Mesenchymal stem cell (in vitro differentiated cells and primary cell): ENCODE measurements around the gene DPEP1.
"Not testable (repeated sequence)": the region's sequence is repeated elsewhere in the genome, so short reads cannot be mapped to it uniquely, and the experiment has no call there.

ENCODE experiments used
- DNase-seq: peaks from one replicate; pipeline ENCODE4 v3.0.0-alpha.2; 2013
- H2AFZ ChIP-seq: one replicate; pipeline ENCODE4 v1.6.1; 2013; ENCODE audit warnings: low read depth, mild to moderate bottlenecking, control low read depth, inconsistent platforms, low read length, moderate library complexity
- H2AK5ac ChIP-seq: 2 replicates; pipeline ENCODE4 v1.6.1; 2013; ENCODE audit warnings: low read length, moderate library complexity, mild to moderate bottlenecking, inconsistent platforms; ENCODE audit not compliant: severe bottlenecking
- H2BK120ac ChIP-seq: one replicate; pipeline ENCODE4 v1.6.1; 2013; ENCODE audit warnings: low read depth, mild to moderate bottlenecking, inconsistent platforms, low read length, moderate library complexity
- H2BK12ac ChIP-seq, 2 experiments: one replicate each; pipeline ENCODE4 v1.6.1; 2013; ENCODE audit warnings: inconsistent platforms in 2 of 2, low read length in 2 of 2, mild to moderate bottlenecking in 2 of 2, moderate library complexity in 2 of 2, control low read depth in 1 of 2
- H2BK15ac ChIP-seq: one replicate; pipeline ENCODE4 v1.6.1; 2013; ENCODE audit warnings: mild to moderate bottlenecking, low read depth, inconsistent platforms; ENCODE audit not compliant: poor library complexity, severe bottlenecking
- H2BK5ac ChIP-seq: 2 replicates; pipeline ENCODE4 v1.6.1; 2013; ENCODE audit warnings: low read depth, mild to moderate bottlenecking, low read length, control low read depth, inconsistent platforms; ENCODE audit not compliant: poor library complexity, severe bottlenecking
- H3K14ac ChIP-seq, 2 experiments: one replicate each; pipeline ENCODE4 v1.6.1; 2013; ENCODE audit warnings: inconsistent platforms in 2 of 2, low read length in 2 of 2, control low read depth in 1 of 2, mild to moderate bottlenecking in 1 of 2, moderate library complexity in 1 of 2
- H3K18ac ChIP-seq, 2 experiments: one replicate each; pipeline ENCODE4 v1.6.1; 2013; ENCODE audit warnings: inconsistent platforms in 2 of 2, low read length in 2 of 2, control low read depth in 1 of 2, low read depth in 1 of 2, mild to moderate bottlenecking in 1 of 2
- H3K23ac ChIP-seq, 2 experiments: one replicate each; pipeline ENCODE4 v1.6.1; 2013; ENCODE audit warnings: inconsistent platforms in 2 of 2, low read length in 2 of 2, mild to moderate bottlenecking in 2 of 2, moderate library complexity in 2 of 2, control low read depth in 1 of 2
- H3K27ac ChIP-seq: 2 replicates; pipeline ENCODE4 v1.5.1; 2013; ENCODE audit warnings: mild to moderate bottlenecking, moderate library complexity, low read length, control low read depth, inconsistent platforms; ENCODE audit not compliant: poor library complexity, severe bottlenecking
- H3K27me3 ChIP-seq, 2 experiments: 2 replicates each; pipeline versions ENCODE4 v1.6.1 to v1.7.0; 2013; ENCODE audit warnings: low read length in 2 of 2, mild to moderate bottlenecking in 2 of 2, moderate library complexity in 2 of 2, control low read depth in 1 of 2, inconsistent platforms in 1 of 2; ENCODE audit not compliant: control insufficient read depth in 1 of 2, insufficient read depth in 1 of 2
- H3K36me3 ChIP-seq, 2 experiments: 2 replicates each; pipeline versions ENCODE4 v1.6.1 to v1.7.0; 2013; ENCODE audit warnings: low read length in 2 of 2, control low read depth in 1 of 2, inconsistent platforms in 1 of 2, low read depth in 1 of 2, mild to moderate bottlenecking in 1 of 2; ENCODE audit not compliant: insufficient read depth in 2 of 2, control insufficient read depth in 1 of 2
- H3K4ac ChIP-seq, 2 experiments: one replicate each; pipeline ENCODE4 v1.6.1; 2013; ENCODE audit warnings: inconsistent platforms in 2 of 2, low read length in 2 of 2, mild to moderate bottlenecking in 2 of 2, moderate library complexity in 2 of 2, control low read depth in 1 of 2, low read depth in 1 of 2
- H3K4me1 ChIP-seq: 2 replicates; pipeline ENCODE4 v1.6.1; 2013; ENCODE audit warnings: low read depth, low read length, control low read depth; ENCODE audit not compliant: control insufficient read depth, insufficient read depth
- H3K4me2 ChIP-seq: 2 replicates; pipeline ENCODE4 v1.6.1; 2013; ENCODE audit warnings: low read length, mild to moderate bottlenecking, inconsistent platforms; ENCODE audit not compliant: poor library complexity, severe bottlenecking
- H3K4me3 ChIP-seq, 2 experiments: 2 replicates each; pipeline versions ENCODE4 v1.5.1 to v1.7.0; 2013; ENCODE audit warnings: low read length in 2 of 2, mild to moderate bottlenecking in 2 of 2, control low read depth in 1 of 2, low read depth in 1 of 2; ENCODE audit not compliant: insufficient read depth in 1 of 2
- H3K79me1 ChIP-seq: replicated peaks from 2 replicates; pipeline ENCODE4 v1.6.1; 2013; ENCODE audit warnings: mild to moderate bottlenecking, control low read depth, low read length, inconsistent platforms; ENCODE audit not compliant: poor library complexity, severe bottlenecking
- H3K9ac ChIP-seq: 2 replicates; pipeline ENCODE4 v1.7.0; 2013; ENCODE audit warnings: mild to moderate bottlenecking, low read length, moderate library complexity
- H3K9me3 ChIP-seq: 2 replicates; pipeline ENCODE4 v1.7.0; 2013; ENCODE audit warnings: mild to moderate bottlenecking, low read length; ENCODE audit not compliant: control insufficient read depth
- H4K8ac ChIP-seq: one replicate; pipeline ENCODE4 v1.6.1; 2013; ENCODE audit warnings: inconsistent platforms, mild to moderate bottlenecking, low read length, moderate library complexity
- H4K91ac ChIP-seq: one replicate; pipeline ENCODE4 v1.6.1; 2013; ENCODE audit warnings: mild to moderate bottlenecking, low read length, inconsistent platforms
- WGBS: methylation state at CpG from one replicate; pipeline ENCODE4 v1.1.7; 2013; ENCODE audit warnings: mixed read lengths; 5-methylcytosine and 5-hydroxymethylcytosine counted together

The DPEP1 gene

DNA sequence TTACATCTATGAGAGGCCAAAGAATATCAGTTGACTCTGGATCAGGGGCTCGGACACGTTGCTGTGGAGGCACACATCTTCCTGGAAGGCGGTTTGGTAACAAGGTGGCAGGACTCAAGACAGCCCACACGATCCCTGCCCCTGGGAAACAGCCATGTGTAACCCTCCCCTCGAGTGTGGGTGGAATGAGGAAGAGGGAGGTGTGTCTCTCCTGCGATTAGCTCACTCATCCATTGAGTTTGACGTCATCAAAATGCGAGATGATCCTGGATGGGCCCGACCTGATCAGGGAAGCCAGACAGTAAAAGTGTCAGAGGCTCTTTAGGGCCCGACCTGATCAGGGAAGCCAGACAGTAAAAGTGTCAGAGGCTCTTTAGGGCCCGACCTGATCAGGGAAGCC lies 50.8 kb downstream of the DPEP1 start:
- not testable (repeated sequence) for H3K14ac ChIP-seq, H4K91ac ChIP-seq, H2BK12ac ChIP-seq, H3K23ac ChIP-seq, H3K4me2 ChIP-seq, H3K4me3 ChIP-seq, H3K9me3 ChIP-seq, H3K27ac ChIP-seq, H3K27me3 ChIP-seq, H3K4me1 ChIP-seq, H3K9ac ChIP-seq, H2AFZ ChIP-seq, H3K18ac ChIP-seq, DNase-seq, H2BK15ac ChIP-seq, H2BK5ac ChIP-seq, H2BK120ac ChIP-seq, H3K4ac ChIP-seq, H2AK5ac ChIP-seq, H4K8ac ChIP-seq
- Histone ChIP-seq H3K36me3 (peaks cover 37 to 40% of the 10 kb centered on the region in 2 experiments), H3K79me1 (peaks cover 19% of the 10 kb centered on the region)
- 93% methylated on average over 10 of the region's 11 CpGs for WGBS

DNA sequence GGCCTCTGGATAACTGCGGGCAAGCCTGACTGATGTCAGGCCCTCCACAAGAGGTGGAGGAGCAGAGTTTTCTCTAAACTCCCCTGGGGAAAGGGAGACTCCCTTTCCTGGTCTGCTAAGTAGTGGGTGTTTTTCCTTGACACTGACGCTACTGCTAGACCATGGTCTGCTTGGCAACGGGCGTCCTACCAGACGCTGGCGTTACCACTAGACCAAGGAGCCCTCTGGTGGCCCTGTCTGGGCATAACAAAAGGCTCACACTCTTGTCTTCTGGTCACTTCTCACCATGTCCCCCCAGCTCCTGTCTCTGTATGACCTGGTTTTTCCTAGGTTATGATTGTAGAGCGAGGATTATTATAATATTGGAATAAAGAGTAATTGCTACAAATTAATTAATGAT lies 53.6 kb downstream of the DPEP1 start:
- H3K18ac ChIP-seq, H4K8ac ChIP-seq, H3K9ac ChIP-seq, H3K4me2 ChIP-seq, H3K23ac ChIP-seq, H4K91ac ChIP-seq, H3K4me3 ChIP-seq, H2BK12ac ChIP-seq, H3K27me3 ChIP-seq, H3K27ac ChIP-seq, H2BK5ac ChIP-seq, H2BK15ac ChIP-seq, H3K14ac ChIP-seq, H2AK5ac ChIP-seq, H3K9me3 ChIP-seq, H2BK120ac ChIP-seq, H2AFZ ChIP-seq, H3K79me1 ChIP-seq, H3K4ac ChIP-seq: not testable (repeated sequence)
- peak; percentile 59 for DNase-seq
- 50% methylated on average over 5 of the region's 7 CpGs for WGBS
- H3K36me3 ChIP-seq, result peaks cover 17 to 36% of the 10 kb centered on the region in 2 experiments
- H3K4me1 ChIP-seq, result peaks cover 11% of the 10 kb centered on the region

DNA sequence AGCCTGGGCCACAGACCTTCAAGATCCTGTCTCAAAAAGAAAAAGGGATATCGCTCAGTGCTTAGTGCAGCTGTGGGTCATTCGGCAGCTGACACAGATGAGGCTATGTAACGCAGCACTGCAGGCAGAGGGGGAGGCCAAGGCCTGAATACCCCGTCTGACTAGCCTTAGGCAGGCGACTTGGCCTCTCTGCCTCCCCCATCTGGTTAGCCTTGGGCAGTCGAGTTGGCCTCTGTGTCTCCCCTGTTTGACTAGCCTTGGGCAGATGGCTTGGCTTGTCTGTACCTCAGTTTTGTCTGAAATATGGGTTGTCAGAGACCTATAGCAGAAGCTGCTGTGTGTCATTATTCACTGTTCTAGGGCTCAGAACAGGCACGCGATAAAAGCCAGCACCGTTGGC lies 54.2 kb downstream of the DPEP1 start:
- Histone ChIP-seq H3K23ac (no peak overlapping the region), H3K79me1 (peaks cover 4% of the 10 kb centered on the region), H2AFZ (no peak overlapping the region), H2BK120ac (no peak overlapping the region), H3K36me3 (peaks cover 17 to 36% of the 10 kb centered on the region in 2 experiments), H2BK5ac (no peak overlapping the region), H3K27ac (no peak overlapping the region), H3K9me3 (no peaks in the 10 kb centered on the region), H3K4me3 (no peak overlapping the region), H3K4me1 (peaks cover 11% of the 10 kb centered on the region), H3K4me2 (no peak overlapping the region), H2BK12ac (no peak overlapping the region), H3K9ac (no peak overlapping the region), H3K14ac (no peak overlapping the region), H3K18ac (no peak overlapping the region), H2AK5ac (no peak overlapping the region), H4K8ac (peak overlapping the region; percentile 2), H3K27me3 (no peaks in the 10 kb centered on the region), H4K91ac (no peak overlapping the region), H3K4ac (no peak overlapping the region), H2BK15ac (no peak overlapping the region)
- DNase-seq, result no peak
- 81% methylated on average over 9 of the region's 9 CpGs for WGBS

DNA sequence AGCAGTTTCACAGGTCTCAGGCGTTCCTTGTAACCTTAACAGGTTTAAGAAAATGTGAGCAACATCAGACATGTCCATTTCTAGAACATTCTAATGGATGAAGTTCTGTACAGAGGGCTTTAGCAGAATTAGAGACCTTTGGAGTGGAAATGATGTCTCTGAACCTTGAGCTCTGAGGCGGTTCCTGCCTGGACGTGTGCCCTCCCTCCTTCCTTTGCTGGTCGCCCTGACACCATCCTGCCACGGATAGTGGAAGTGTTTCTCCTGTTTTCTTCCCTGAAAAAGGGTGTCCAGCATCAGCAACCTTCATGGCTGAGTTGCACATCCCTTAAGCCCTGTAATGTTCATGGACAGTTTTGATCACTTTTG lies 55.3 kb downstream of the DPEP1 start:
- Histone ChIP-seq H3K27me3 (no peaks in the 10 kb centered on the region), H3K4me2 (no peak overlapping the region), H3K9ac (no peak overlapping the region), H3K14ac (no peak overlapping the region), H4K8ac (no peak overlapping the region), H3K79me1 (peaks cover 3% of the 10 kb centered on the region), H2BK15ac (no peak overlapping the region), H3K36me3 (peaks cover 8 to 29% of the 10 kb centered on the region in 2 experiments), H2AK5ac (no peak overlapping the region), H3K27ac (no peak overlapping the region), H3K9me3 (no peaks in the 10 kb centered on the region), H3K4me3 (no peak overlapping the region), H3K4ac (no peak overlapping the region), H2BK12ac (no peak overlapping the region), H3K23ac (no peak overlapping the region), H3K4me1 (peaks cover 11% of the 10 kb centered on the region), H2BK5ac (no peak overlapping the region), H4K91ac (no peak overlapping the region), H2AFZ (no peak overlapping the region), H2BK120ac (no peak overlapping the region), H3K18ac (no peak overlapping the region)
- no peak for DNase-seq
- WGBS, result 99% methylated on average over 4 of the region's 5 CpGs
